Esophagus muscularis mucosa (tissue), 3 donors: ENCODE measurements around the gene LTBP2.

Experiments
- CTCF ChIP-seq, 3 experiments: fragments of 200-600 bp in 2 of 3; fragments of 450-650 bp in 1 of 3; sonication (generic) in 2 of 3; IDR thresholded peaks; one replicate each; pipeline ENCODE4 v1.5.1; 2017 to 2019; ENCODE audit warnings: antibody characterized with exemption in 3 of 3, mild to moderate bottlenecking in 2 of 3, moderate library complexity in 1 of 3
- POLR2A ChIP-seq: fragments of 450-650 bp; IDR thresholded peaks from one replicate; pipeline ENCODE4 v1.6.1; 2017; ENCODE audit warnings: antibody characterized with exemption, moderate library complexity, mild to moderate bottlenecking, low read depth
- POLR2AphosphoS5 ChIP-seq, 2 donors: sonication (generic); formaldehyde crosslinking; IDR thresholded peaks; one replicate each; pipeline ENCODE4 v1.6.1; 2017; ENCODE audit warnings: antibody characterized with exemption in 2 of 2

GRCh38 chr14:74591899-74592298 is 20.1 kb downstream of the LTBP2 start:
- no peak for TF ChIP-seq POLR2AphosphoS5 (IDR thresholded peaks at IDR 0.05)
- no peak for TF ChIP-seq POLR2A
- no peak for TF ChIP-seq CTCF (IDR thresholded peaks at IDR 0.05)
